ENCODE data around the gene ANKFY1.

Gene ANKFY1

GRCh38 chr17:4162321-4162720 lies 101.5 kb downstream of the ANKFY1 start:
- no peak overlapping the region for H3K27ac ChIP-seq (ENCODE audit: low read depth, low read length)

GRCh38 chr17:4161967-4162305 lies 101.8 kb downstream of the ANKFY1 start:
- peaks cover 19% of the 10 kb centered on the region for H3F3A ChIP-seq (ENCODE audit: control insufficient read depth, insufficient read depth)

More at GRCh38 chr17:4162321-4162720, 101.5 kb downstream of the ANKFY1 start:
- Histone ChIP-seq H3F3A (ENCODE audit: control insufficient read depth, insufficient read depth) (peaks cover 19% of the 10 kb centered on the region), H3K4me3 (ENCODE audit: low read length) (no peak overlapping the region), H4K20me1 (ENCODE audit: control insufficient read depth, insufficient read depth, low read depth, low read length) (no peaks in the 10 kb centered on the region), H3K36me3 (ENCODE audit: control insufficient read depth, low read length) (peaks cover 31% of the 10 kb centered on the region), H3K9me3 (ENCODE audit: control insufficient read depth, insufficient read depth, low read length) (no peaks in the 10 kb centered on the region), H3K27me3 (ENCODE audit: control insufficient read depth, low read length) (no peaks in the 10 kb centered on the region), H3K4me1 (ENCODE audit: control insufficient read depth, low read length) (peaks cover 19% of the 10 kb centered on the region), H3K79me2 (ENCODE audit: control insufficient read depth, low read length) (no peaks in the 10 kb centered on the region), H3K9me2 (replicated peaks; ENCODE audit: control insufficient read depth, low read length) (no peaks in the 10 kb centered on the region), H3K4me2 (ENCODE audit: low read length) (no peak overlapping the region)
- TF ChIP-seq CTCF (IDR thresholded peaks at IDR 0.05; ENCODE audit: low read depth, low read length, poor library complexity, severe bottlenecking): no peak
- no peak for TF ChIP-seq EZH2phosphoT487 (IDR thresholded peaks at IDR 0.05; ENCODE audit: borderline replicate concordance, low read length)

GRCh38 chr17:4161192-4161966 lies 102.4 kb downstream of the ANKFY1 start:
- Histone ChIP-seq H3F3A (ENCODE audit: control insufficient read depth, insufficient read depth) (peaks cover 19% of the 10 kb centered on the region), H4K20me1 (ENCODE audit: control insufficient read depth, insufficient read depth, low read depth, low read length) (no peaks in the 10 kb centered on the region), H3K9me2 (replicated peaks; ENCODE audit: control insufficient read depth, low read length) (no peaks in the 10 kb centered on the region), H3K79me2 (ENCODE audit: control insufficient read depth, low read length) (no peaks in the 10 kb centered on the region), H3K27ac (ENCODE audit: low read depth, low read length) (no peak overlapping the region), H3K4me2 (ENCODE audit: low read length) (no peak overlapping the region), H3K4me3 (ENCODE audit: low read length) (no peak overlapping the region), H3K4me1 (ENCODE audit: control insufficient read depth, low read length) (peaks cover 19% of the 10 kb centered on the region), H3K27me3 (ENCODE audit: control insufficient read depth, low read length) (no peaks in the 10 kb centered on the region), H3K36me3 (ENCODE audit: control insufficient read depth, low read length) (peaks cover 22% of the 10 kb centered on the region), H3K9me3 (ENCODE audit: control insufficient read depth, insufficient read depth, low read length) (no peaks in the 10 kb centered on the region)
- no peak for TF ChIP-seq CTCF (IDR thresholded peaks at IDR 0.05; ENCODE audit: low read depth, low read length, poor library complexity, severe bottlenecking)
- no peak for TF ChIP-seq EZH2phosphoT487 (IDR thresholded peaks at IDR 0.05; ENCODE audit: borderline replicate concordance, low read length)

More at GRCh38 chr17:4161967-4162305, 101.8 kb downstream of the ANKFY1 start:
- TF ChIP-seq EZH2phosphoT487 (IDR thresholded peaks at IDR 0.05; ENCODE audit: borderline replicate concordance, low read length): no peak
- peaks cover 19% of the 10 kb centered on the region for H3K4me1 ChIP-seq (ENCODE audit: control insufficient read depth, low read length)
- no peaks in the 10 kb centered on the region for H3K79me2 ChIP-seq (ENCODE audit: control insufficient read depth, low read length)
- no peak overlapping the region for H3K4me3 ChIP-seq (ENCODE audit: low read length)
- H3K4me2 ChIP-seq (ENCODE audit: low read length): no peak overlapping the region
- no peaks in the 10 kb centered on the region for H3K27me3 ChIP-seq (ENCODE audit: control insufficient read depth, low read length)
- H4K20me1 ChIP-seq (ENCODE audit: control insufficient read depth, insufficient read depth, low read depth, low read length): no peaks in the 10 kb centered on the region
- peaks cover 27% of the 10 kb centered on the region for H3K36me3 ChIP-seq (ENCODE audit: control insufficient read depth, low read length)
- no peaks in the 10 kb centered on the region for H3K9me2 ChIP-seq (replicated peaks; ENCODE audit: control insufficient read depth, low read length)
- no peak overlapping the region for H3K27ac ChIP-seq (ENCODE audit: low read depth, low read length)
- no peaks in the 10 kb centered on the region for H3K9me3 ChIP-seq (ENCODE audit: control insufficient read depth, insufficient read depth, low read length)

- peaks cover 13% of the 10 kb centered on the region for H3K36me3 ChIP-seq (ENCODE audit: control insufficient read depth, low read length)
- H3K4me1 ChIP-seq (ENCODE audit: control insufficient read depth, low read length): peaks cover 19% of the 10 kb centered on the region
- H3K4me3 ChIP-seq (ENCODE audit: low read length): no peak overlapping the region
- no peaks in the 10 kb centered on the region for H3K27me3 ChIP-seq (ENCODE audit: control insufficient read depth, low read length)
- H3F3A ChIP-seq (ENCODE audit: control insufficient read depth, insufficient read depth): peaks cover 15% of the 10 kb centered on the region
- TF ChIP-seq EZH2phosphoT487 (IDR thresholded peaks at IDR 0.05; ENCODE audit: borderline replicate concordance, low read length) (no peak), CTCF (IDR thresholded peaks at IDR 0.05; ENCODE audit: low read depth, low read length, poor library complexity, severe bottlenecking) (no peak)
- no peak overlapping the region for H3K4me2 ChIP-seq (ENCODE audit: low read length)
- H3K79me2 ChIP-seq (ENCODE audit: control insufficient read depth, low read length): no peaks in the 10 kb centered on the region
- H3K9me3 ChIP-seq (ENCODE audit: control insufficient read depth, insufficient read depth, low read length): no peaks in the 10 kb centered on the region
- no peaks in the 10 kb centered on the region for H4K20me1 ChIP-seq (ENCODE audit: control insufficient read depth, insufficient read depth, low read depth, low read length)
- H3K9me2 ChIP-seq (replicated peaks; ENCODE audit: control insufficient read depth, low read length): no peaks in the 10 kb centered on the region
- H3K27ac ChIP-seq (ENCODE audit: low read depth, low read length): no peak overlapping the region
Observed at GRCh38 chr17:4160294-4160859, 103.4 kb downstream of the ANKFY1 start.

All from DOHH2 (cell line).